GM21423 (cell line): ENCODE results near the gene HABP2.

Experiments used
- ATAC-seq: cut with Tn5 transposase; IDR thresholded peaks from one replicate; pipeline ENCODE4 v1.9.1; 2021; ENCODE audit warnings: mild to moderate bottlenecking, moderate library complexity; ENCODE audit not compliant: unreplicated experiment

The HABP2 gene

GRCh38 chr10:113552701-113553100, at the start of gene HABP2:
HABP2 (plus strand) TSS chr10:113553053; CDS start chr10:113553122, 69 bp downstream.
- ATAC-seq: no peak

DNA sequence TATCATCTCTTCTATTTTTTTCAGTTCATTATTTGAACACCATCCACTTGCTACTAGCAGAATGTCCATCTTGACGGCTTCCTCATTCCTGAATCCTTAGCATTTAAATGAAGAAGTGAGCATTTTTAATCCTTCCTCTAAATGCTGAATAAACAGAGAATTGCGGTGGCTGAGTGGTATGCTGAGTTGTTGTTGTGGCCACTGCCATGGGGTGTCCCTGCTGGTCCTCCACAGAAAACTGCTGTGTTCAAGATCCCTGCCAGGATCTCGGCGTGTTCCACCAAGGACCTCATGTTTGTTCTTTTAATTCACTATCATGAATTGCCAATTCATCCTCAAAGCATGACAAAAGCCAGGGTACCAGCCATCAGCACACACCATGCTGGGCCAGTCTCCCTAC, 48.9 kb upstream of the HABP2 start:
- no peak for ATAC-seq

DNA sequence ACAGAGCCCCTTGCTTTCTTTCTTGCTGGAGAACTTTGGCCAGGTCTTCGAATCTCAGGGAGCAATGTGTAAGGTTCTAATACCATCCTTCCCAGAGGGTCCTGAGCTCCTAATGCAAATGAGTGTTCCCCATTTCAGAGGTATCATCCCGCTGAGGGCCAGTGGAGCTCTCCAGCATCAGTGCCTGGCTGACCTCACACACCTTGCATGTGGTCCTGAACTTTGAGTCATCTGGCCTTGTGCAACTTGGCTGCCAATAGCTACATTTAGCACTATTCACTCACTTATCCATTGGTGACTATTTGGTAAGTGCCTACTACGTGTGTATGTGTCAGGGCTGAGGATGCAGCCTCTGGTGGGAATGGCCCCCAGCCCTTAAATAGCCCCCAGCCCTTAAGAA, 48.4 kb upstream of the HABP2 start:
- ATAC-seq: no peak

DNA sequence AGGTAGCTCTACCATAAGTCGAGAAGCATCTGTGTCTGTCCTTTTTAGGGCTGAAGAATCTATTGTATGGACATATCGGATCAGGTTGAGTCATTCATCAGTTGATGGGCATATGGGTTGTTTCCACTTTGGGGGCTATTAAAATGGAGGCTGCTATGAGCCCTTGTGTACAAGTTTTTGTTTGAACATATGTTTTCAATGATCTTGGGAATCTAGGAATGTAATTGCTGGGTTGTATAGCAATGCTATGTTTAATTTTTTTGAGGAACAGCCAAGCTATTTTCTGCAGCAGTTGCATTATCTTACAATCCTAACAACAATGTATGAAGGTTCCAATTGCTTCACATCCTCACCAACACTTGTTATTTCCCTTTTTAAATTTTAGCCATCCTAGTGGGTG, 46.4 kb upstream of the HABP2 start:
- no peak for ATAC-seq

GRCh38 chr10:113511419-113511818, 41.4 kb upstream of the HABP2 start:
- ATAC-seq: no peak

DNA sequence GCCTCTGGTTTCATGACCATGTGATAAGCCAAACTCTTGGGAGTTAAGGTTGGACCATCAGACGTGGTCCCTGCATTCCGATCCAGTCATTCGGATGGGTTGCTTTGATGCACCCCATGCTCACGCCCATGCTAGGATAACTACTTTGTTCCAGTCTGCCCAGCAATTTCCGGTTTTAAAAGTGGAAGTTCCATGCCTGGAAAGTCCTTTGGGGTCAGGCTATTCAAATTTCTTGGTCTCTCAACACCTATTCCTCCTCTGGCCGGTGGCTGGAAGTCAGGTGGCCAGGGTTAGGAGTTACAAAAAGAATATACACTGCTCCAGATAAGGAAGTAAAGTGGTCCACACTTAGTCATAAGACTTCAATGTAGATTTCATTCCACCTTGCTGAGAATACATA, 37.7 kb upstream of the HABP2 start:
- no peak for ATAC-seq

DNA sequence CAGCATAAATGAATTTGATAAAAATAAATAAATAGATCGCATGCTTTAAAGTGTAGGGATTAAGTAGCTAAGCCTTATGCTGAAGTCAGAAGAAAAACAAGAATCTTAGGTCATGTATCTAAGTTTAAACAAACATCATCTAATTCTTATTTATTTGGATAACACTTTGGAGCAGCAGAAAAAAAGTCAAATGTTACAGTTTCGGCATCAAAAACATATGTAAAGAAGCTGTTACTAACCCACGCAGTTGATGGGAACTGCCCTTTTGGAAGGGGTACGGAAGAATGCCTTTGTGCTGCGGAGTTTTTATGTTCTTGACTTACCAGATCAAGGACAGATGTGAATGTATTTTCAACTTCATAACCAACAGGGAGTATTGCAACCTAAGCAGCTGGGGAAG, 37.3 kb upstream of the HABP2 start:
- no peak for ATAC-seq

DNA sequence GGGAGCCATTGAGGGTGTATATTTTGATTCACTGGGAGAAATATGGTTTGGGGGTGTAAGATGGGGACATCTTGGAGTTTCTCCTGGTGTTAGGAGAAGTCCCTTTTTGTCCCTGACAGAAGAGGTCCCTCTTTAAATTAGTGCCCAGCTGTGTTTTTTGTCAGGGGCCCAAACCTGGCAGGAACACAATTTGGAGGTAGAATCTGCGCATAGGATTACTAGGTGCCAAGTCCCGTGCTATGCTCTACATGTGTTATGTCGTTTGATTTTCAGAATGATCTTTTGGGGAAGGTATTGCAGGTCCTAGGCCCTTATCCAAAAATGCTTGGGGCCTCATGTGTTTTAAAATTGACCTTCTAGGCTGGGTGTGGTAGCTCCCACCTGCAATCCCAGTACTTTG, 36.8 kb upstream of the HABP2 start:
- ATAC-seq: no peak

- ATAC-seq: no peak
These were observed 35.5 kb upstream of the HABP2 start for GRCh38 chr10:113517165-113517900.

DNA sequence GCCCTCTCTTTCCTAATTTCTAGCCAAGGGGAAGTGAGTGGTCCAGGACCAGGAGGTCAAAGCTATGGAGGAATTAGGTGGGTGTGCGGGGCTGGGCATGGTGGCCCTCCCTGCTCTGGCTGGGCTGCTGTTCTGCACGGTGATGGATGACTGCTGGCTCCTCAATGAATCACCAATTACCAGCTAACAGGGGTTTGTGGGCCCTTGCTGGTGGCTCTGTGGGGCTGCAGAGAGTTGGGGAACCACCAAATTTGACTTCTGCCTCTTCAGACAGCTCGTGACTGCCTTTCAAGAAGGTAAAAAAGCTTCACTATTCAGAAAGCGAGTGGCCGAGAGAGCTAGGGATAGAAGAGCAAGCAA, 35.0 kb upstream of the HABP2 start:
- ATAC-seq: no peak

GRCh38 chr10:113518415-113518814, 34.4 kb upstream of the HABP2 start:
- ATAC-seq: no peak

- ATAC-seq: no peak
These were observed 33.8 kb upstream of the HABP2 start for GRCh38 chr10:113518816-113519591.

DNA sequence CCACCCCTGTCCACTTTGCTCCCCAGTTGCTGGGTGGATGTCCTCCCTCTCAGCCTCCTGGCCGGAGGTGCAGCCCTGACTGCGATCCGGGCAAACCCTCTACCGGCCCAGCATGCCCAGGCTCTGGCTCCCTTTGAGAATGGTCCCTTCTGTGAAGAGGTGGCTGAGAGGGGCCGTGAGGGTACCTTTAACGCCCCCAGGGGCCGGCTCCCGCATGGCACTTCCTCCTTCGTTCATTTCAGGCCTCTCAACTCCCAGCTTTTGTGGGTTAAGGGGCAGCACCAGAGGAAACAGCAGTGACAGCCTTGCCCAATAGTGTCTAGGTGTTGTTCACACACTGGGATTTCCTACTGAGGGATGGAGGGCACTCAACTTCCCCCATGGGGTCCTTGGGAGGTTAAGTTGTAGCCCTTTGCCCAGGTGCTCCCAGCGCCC, 33.2 kb upstream of the HABP2 start:
- no peak for ATAC-seq

DNA sequence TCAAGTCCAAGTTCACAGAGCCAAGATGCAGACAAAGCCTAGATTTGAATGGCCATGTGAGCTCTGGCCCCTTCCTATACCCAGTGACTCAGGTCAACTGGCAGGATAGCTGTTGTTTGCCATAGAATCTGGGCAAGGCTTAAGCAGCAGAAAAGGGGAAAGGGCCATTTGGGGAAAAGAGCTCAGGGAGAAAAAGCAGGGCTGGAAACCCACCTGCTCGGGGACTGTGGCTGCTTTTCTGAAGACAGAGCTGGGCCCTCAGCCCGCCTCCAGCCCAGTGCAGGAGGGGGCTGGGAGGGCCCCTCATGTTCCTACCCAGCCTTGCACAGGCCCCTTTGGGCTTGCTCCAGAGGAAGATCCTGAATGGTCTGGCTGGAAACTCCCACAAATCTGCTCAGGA, 32.6 kb upstream of the HABP2 start:
- no peak for ATAC-seq

DNA sequence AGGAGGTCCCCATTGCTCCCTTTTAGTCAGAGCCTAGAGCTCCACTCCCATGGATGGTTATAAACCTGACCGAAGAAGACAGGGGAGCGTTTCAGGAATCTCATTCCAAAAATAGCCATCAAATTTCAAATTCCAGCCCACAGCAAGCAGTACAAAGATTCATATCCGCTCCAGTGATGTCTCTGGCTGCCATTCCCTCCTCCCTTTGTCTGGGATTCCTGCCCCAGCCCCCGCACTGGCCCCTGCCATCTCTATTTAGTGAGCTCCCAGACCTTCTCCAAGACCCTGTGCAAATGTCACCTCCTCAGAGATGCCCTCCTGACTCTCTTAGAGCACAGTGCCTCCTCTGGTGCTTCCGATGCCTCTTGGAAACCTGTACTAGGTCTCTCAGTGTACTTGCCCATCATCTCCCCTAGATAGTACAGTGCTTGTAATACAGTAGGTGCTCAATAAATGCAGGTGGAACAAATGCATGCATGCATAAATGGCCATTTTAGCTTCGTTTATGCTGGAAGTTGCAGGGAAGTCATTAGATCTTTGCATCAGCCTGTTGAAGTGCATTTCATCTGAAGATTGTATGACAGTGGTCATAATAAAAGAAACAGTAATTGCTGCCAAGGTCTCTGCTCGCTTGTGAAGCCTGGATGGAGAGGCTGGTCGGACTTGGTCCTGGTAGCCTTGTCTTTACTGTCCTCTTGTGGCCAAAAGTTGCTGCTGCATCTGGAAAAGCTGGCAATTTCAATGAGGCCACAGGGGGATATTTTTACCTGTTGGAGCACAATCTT, 32.0 kb upstream of the HABP2 start:
- ATAC-seq: peak; percentile 66

DNA sequence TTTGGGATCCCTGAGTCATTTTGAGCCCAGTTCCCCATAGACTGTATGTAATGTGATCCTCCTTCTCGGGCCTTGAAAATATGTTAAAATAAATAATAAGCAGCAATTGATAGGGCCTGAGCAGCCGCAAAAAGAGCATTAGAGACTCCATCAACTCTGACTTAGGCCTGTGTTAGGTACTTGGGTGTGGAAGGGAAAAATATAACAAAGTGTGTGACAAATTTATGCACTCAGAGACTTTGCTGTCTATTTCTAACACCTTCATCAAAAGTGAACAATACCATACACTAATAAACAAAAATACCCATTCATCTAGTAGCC, 31.4 kb upstream of the HABP2 start:
- ATAC-seq: no peak

- no peak for ATAC-seq
These were observed 30.4 kb upstream of the HABP2 start for GRCh38 chr10:113522460-113522859.

GRCh38 chr10:113523071-113523470, 29.8 kb upstream of the HABP2 start:
- no peak for ATAC-seq

DNA sequence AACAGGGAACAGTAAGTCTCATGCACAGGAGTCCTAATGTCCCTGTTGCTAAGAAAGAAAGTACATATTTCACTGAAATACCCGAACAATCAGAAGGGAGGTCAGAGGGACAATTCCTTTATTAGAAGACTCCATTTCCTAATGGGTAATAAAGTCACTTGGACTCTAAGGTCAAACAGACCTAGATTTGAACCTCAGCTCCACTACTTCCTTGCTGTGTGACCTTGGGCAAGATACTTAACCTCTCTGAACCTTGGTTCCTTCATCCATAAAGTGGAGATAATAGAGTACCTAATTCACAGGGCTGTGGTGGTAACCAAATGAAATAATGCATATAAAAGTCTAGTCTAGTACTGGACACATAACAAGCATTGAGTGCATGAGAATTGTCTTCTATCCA, 29.2 kb upstream of the HABP2 start:
- no peak for ATAC-seq

- no peak for ATAC-seq
These were observed 28.7 kb upstream of the HABP2 start for GRCh38 chr10:113524120-113524519.

- ATAC-seq: no peak
These were observed 28.0 kb upstream of the HABP2 start for GRCh38 chr10:113524539-113525490.
